Caco-2 (cell line): ENCODE results near the gene UBL3. TPM values are rescaled to one million over a fixed set of nuclear protein-coding genes. Genes with fewer than 3 reads are reported as not detected.

Source experiments
- BruUV-seq: library from RNA; stranded (reverse); fragments of 400-500 nt; replicated peaks from 2 replicates; lab custom pipeline; 2021; lab: Mats Ljungman, UMichigan
- CTCF ChIA-PET: fragments of 300-600 bp; sonication (Branson Sonifier 250); formaldehyde crosslinking; loops from one replicate; lab custom pipeline; 2022; ENCODE audit warnings: antibody characterized with exemption; lab: Charles Lee
- POLR2A ChIA-PET: fragments of 300-600 bp; sonication (Branson Sonifier 250); formaldehyde crosslinking; loops from one replicate; lab custom pipeline; 2022; ENCODE audit warnings: antibody characterized with exemption; lab: Charles Lee
- DNase-seq, 2 experiments: peaks; one replicate each; pipeline versions ENCODE4 v3.0.0 to v3.0.0-alpha.2; 2020 to 2022
- H3K27me3 ChIP-seq: replicated peaks from 2 replicates; pipeline ENCODE4 v1.6.0; 2011; ENCODE audit warnings: low read length; ENCODE audit not compliant: control insufficient read depth, insufficient read depth
- H3K36me3 ChIP-seq: 2 replicates; pipeline ENCODE4 v1.5.1; 2011; ENCODE audit warnings: low read length; ENCODE audit not compliant: control insufficient read depth, insufficient read depth
- H3K4me1 ChIP-seq: fragments of 250-450 bp; sonication (Bioruptor Pico); 2 replicates; pipeline ENCODE4 v1.5.1; 2020; ENCODE audit warnings: mild to moderate bottlenecking
- H3K4me3 ChIP-seq: 2 replicates; pipeline ENCODE4 v1.5.1; 2011; ENCODE audit warnings: low read depth, mild to moderate bottlenecking, control low read depth, low read length
- H3K9me3 ChIP-seq: fragments of 250-450 bp; sonication (Bioruptor Pico); 2 replicates; pipeline ENCODE4 v1.5.1; 2020; ENCODE audit warnings: mild to moderate bottlenecking, moderate library complexity
- H3K27ac Mint-ChIP-seq: one replicate; pipeline ENCODE4 v1.8.0; 2022; ENCODE audit warnings: mixed read lengths; ENCODE audit not compliant: unreplicated experiment
- H3K27me3 Mint-ChIP-seq: one replicate; pipeline ENCODE4 v1.8.0; 2022; ENCODE audit warnings: mixed read lengths; ENCODE audit not compliant: insufficient read depth, unreplicated experiment
- H3K36me3 Mint-ChIP-seq: one replicate; pipeline ENCODE4 v1.8.0; 2022; ENCODE audit warnings: mild to moderate bottlenecking, mixed read lengths; ENCODE audit not compliant: insufficient read depth, unreplicated experiment
- H3K4me1 Mint-ChIP-seq: one replicate; pipeline ENCODE4 v1.8.0; 2022; ENCODE audit warnings: low read depth, mixed read lengths; ENCODE audit not compliant: unreplicated experiment
- H3K4me3 Mint-ChIP-seq: one replicate; pipeline ENCODE4 v1.8.0; 2022; ENCODE audit warnings: mild to moderate bottlenecking, moderate library complexity, mixed read lengths; ENCODE audit not compliant: unreplicated experiment
- H3K9me3 Mint-ChIP-seq: one replicate; pipeline ENCODE4 v1.8.0; 2022; ENCODE audit warnings: mixed read lengths; ENCODE audit not compliant: unreplicated experiment
- CTCF ChIP-seq, 2 experiments: fragments of 200-600 bp in 1 of 2; IDR thresholded peaks; 1 replicate in 1 of 2; 2 replicates in 1 of 2; pipeline versions ENCODE4 v1.5.1 to v1.8.0; 2011 to 2022; ENCODE audit warnings: antibody characterized with exemption in 1 of 2, control low read depth in 1 of 2, inconsistent platforms in 1 of 2, low read depth in 1 of 2, low read length in 1 of 2, mild to moderate bottlenecking in 1 of 2, moderate library complexity in 1 of 2; ENCODE audit not compliant: insufficient read depth in 1 of 2, severe bottlenecking in 1 of 2, unreplicated experiment in 1 of 2
- intact Hi-C: fragments of 100-400 bp; cut with micrococcal nuclease; formaldehyde crosslinking; loops from one replicate; pipeline ENCODE4 v1.10.0; 2022; ENCODE audit not compliant: unreplicated experiment
- total RNA-seq: library from RNA; stranded (reverse); gene quantifications from 2 replicates; pipeline ENCODE4 v1.2.3, GENCODE V29; 2022

The UBL3 gene
- total RNA-seq, 1 experiment from 2014 or later, result 37.5 TPM

GRCh38 chr13:29801737-29802305 lies 48.6 kb downstream of the UBL3 start:
- BruUV-seq, result no TSS peak
- H3K4me3 ChIP-seq, result no peak overlapping the region
- Mint-ChIP-seq H3K4me1 (peaks cover 13% of the 10 kb centered on the region), H3K9me3 (no peaks in the 10 kb centered on the region), H3K4me3 (no peak overlapping the region), H3K27me3 (no peaks in the 10 kb centered on the region), H3K36me3 (peaks cover under 1% of the 10 kb centered on the region), H3K27ac (peak overlapping the region; percentile 38)
- POLR2A ChIA-PET, result no interaction called here
- no peaks in the 10 kb centered on the region for H3K27me3 ChIP-seq
- DNase-seq, result no peak
- H3K4me1 ChIP-seq, result no peaks in the 10 kb centered on the region
- CTCF ChIA-PET, result interaction anchor here (0.9 kb wide), 1 partner anchor 31 kb away, joined by 3 read pairs; no protein-coding TSS in a partner anchor
- no peaks in the 10 kb centered on the region for H3K9me3 ChIP-seq
- H3K36me3 ChIP-seq, result no peaks in the 10 kb centered on the region
- TF ChIP-seq CTCF (IDR thresholded peaks at IDR 0.05; ENCODE audit: insufficient read depth in 1 of 2, low read depth in 1 of 2, low read length in 1 of 2, severe bottlenecking in 1 of 2, unreplicated experiment in 1 of 2), result no peak
- intact Hi-C loops, result no loop called here

- Histone ChIP-seq H3K27me3 (no peaks in the 10 kb centered on the region), H3K9me3 (no peaks in the 10 kb centered on the region), H3K4me3 (no peak overlapping the region), H3K4me1 (no peaks in the 10 kb centered on the region), H3K36me3 (no peaks in the 10 kb centered on the region)
- BruUV-seq, result no TSS peak
- ChIA-PET POLR2A (no interaction called here), CTCF (no interaction called here)
- TF ChIP-seq CTCF (IDR thresholded peaks at IDR 0.05; ENCODE audit: insufficient read depth in 1 of 2, low read depth in 1 of 2, low read length in 1 of 2, severe bottlenecking in 1 of 2, unreplicated experiment in 1 of 2), result no peak
- intact Hi-C loops, result no loop called here
- Mint-ChIP-seq H3K4me1 (peaks cover 13% of the 10 kb centered on the region), H3K9me3 (no peaks in the 10 kb centered on the region), H3K27me3 (no peaks in the 10 kb centered on the region), H3K27ac (peak overlapping the region; percentile 38), H3K36me3 (peaks cover 5% of the 10 kb centered on the region), H3K4me3 (no peak overlapping the region)
- no peak for DNase-seq
Observed at GRCh38 chr13:29801102-29801501, 49.3 kb downstream of the UBL3 start.

- Histone ChIP-seq H3K4me1 (no peaks in the 10 kb centered on the region), H3K27me3 (no peaks in the 10 kb centered on the region), H3K36me3 (no peaks in the 10 kb centered on the region), H3K4me3 (no peak overlapping the region), H3K9me3 (no peaks in the 10 kb centered on the region)
- no peaks in the 10 kb centered on the region for H3K27me3 Mint-ChIP-seq
- CTCF ChIA-PET, result no interaction called here
- intact Hi-C loops, result no loop called here
- BruUV-seq, result no TSS peak
- peaks cover 5% of the 10 kb centered on the region for H3K36me3 Mint-ChIP-seq
- peaks cover 13% of the 10 kb centered on the region for H3K4me1 Mint-ChIP-seq
- H3K27ac Mint-ChIP-seq, result peak overlapping the region; percentile 38
- no peak for DNase-seq
- no peak overlapping the region for H3K4me3 Mint-ChIP-seq
- TF ChIP-seq CTCF (IDR thresholded peaks at IDR 0.05; ENCODE audit: insufficient read depth in 1 of 2, low read depth in 1 of 2, low read length in 1 of 2, severe bottlenecking in 1 of 2, unreplicated experiment in 1 of 2), result no peak
- no peaks in the 10 kb centered on the region for H3K9me3 Mint-ChIP-seq
- POLR2A ChIA-PET, result no interaction called here
Observed at GRCh38 chr13:29800687-29801086, 49.7 kb downstream of the UBL3 start.
